ENCODE measurements around the gene NDUFA3.

- TF ChIP-seq CTCF (IDR thresholded peaks at IDR 0.05) = no peak
- TF ChIP-seq POLR2A (IDR thresholded peaks at IDR 0.05) = peak in 1 of 2 donors; percentile 59
These were observed 12.7 kb downstream of the NDUFA3 start, which contains the start of the genes PRPF31 and TFPT for GRCh38 chr19:54115109-54116063.

Measured in uterus (tissue), 2 donors.